ENCODE data around the gene PTCRA. TPM values are rescaled to one million over a fixed set of nuclear protein-coding genes. Genes with fewer than 3 reads are reported as not detected.
A peak's percentile ranks its signal among the peaks of the same experiment; 100 is the strongest.

The PTCRA gene
- total RNA-seq, 2 donors from 2014 or later, result not detected

DNA sequence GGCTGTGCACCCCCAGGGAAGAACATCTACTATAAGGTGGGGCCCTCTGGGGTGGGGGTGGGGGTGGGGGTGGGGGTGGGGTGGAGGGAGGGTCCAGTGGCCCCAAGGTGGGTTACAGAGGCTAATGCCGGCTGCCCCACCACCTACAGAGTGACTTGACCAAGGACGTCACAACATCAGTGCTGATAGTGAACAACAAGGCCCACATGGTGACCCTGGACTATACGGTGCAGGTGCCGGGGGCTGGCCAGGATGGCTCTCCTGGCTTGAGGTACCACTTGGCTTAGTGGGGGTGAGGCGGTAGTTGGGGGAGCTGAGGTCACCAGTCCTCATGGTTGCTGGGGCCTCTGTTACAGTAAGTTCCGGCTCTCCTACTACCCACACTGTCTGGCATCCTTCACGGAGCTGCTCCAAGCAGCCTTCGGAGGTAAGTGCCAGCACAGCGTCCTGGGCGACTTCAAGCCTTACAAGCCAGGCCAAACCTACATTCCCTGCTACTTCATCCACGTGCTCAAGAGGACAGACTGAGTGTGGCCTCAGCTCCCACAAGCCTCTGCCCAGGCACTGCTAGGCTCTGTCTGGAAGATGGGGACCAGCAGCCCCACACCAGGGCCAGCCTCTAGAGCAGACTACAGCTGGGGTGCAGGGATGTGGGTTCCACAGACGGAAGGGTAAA is 47.5 kb downstream of the PTCRA start:
- H3K27me3 ChIP-seq, result no peaks in the 10 kb centered on the region
- no peak for TF ChIP-seq POLR2A (IDR thresholded peaks at IDR 0.05)
- no peak for TF ChIP-seq CTCF (IDR thresholded peaks at IDR 0.05)
- peaks cover 9 to 12% of the 10 kb centered on the region in 2 donors for H3K36me3 ChIP-seq (replicated peaks in 1 of 2; ENCODE audit: insufficient read depth in 1 of 2, low read depth in 2 of 2)
- WGBS, 2 donors, result 48 to 50% methylated on average over 7 to 12 of the region's 12 CpGs
- peak overlapping the region; percentile 25 to 97 (median 80) for H3K27ac ChIP-seq
- DNase-seq (peak; percentile 14 to 31 (median 27)), ATAC-seq (no peak)
- peaks cover 43% of the 10 kb centered on the region for H3K4me1 ChIP-seq
- H3K9me3 ChIP-seq, result no peaks in the 10 kb centered on the region
- no peak overlapping the region for H3K4me3 ChIP-seq
- intact Hi-C loops (cut with DNase I), result no loop called here

DNA sequence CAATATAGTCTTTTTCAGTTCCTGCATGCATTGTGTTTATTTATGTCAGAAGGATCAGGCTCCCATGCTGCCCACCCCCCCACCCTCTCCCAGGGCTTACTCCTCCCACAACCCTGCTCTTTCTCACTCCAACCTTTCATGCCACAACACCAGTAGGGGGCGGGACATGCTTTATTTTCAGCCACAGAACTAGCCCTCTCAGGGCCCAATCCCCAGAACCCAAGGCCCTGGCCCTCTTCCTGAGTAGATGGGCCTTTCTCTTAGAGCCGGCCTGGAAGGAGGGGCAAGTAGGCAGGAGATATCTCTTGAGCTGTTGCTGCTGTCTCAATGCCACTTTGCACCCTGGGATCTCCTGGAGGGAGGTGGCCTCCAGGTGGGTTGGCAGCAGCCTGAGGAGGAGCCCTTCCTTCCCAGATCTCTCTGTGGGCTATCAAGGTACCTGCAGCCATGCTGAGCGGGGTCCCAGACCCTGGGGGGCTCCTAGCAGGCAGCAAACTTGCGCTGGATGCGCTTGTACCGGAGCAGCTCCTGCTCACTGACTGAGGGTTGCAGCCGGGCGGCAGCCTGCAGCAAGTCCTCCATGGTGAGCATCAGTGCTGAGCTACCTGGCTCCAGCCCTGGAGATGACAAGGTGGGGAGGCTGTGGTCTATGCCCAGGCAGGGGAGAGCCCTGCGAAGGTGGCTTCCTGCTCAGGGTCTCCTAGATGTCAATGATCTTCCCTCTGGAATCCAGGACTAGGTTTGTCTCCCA is 48.2 kb downstream of the PTCRA start:
- intact Hi-C loops (cut with DNase I), result no loop called here
- H3K4me1 ChIP-seq, result peaks cover 37% of the 10 kb centered on the region
- WGBS, 2 donors, result 67 to 82% methylated on average over 2 to 9 of the region's 9 CpGs
- TF ChIP-seq CTCF (IDR thresholded peaks at IDR 0.05) (peak in 5 of 7 experiments; percentile 19 to 29 (median 23)), POLR2A (IDR thresholded peaks at IDR 0.05) (peak in 1 of 3 donors; percentile 5)
- peaks cover 9 to 12% of the 10 kb centered on the region in 2 donors for H3K36me3 ChIP-seq (replicated peaks in 1 of 2; ENCODE audit: insufficient read depth in 1 of 2, low read depth in 2 of 2)
- ATAC-seq, result no peak
- no peak overlapping the region for H3K4me3 ChIP-seq
- no peaks in the 10 kb centered on the region for H3K27me3 ChIP-seq
- no peaks in the 10 kb centered on the region for H3K9me3 ChIP-seq
- peak; percentile 45 to 64 (median 56) for DNase-seq
- peak overlapping the region; percentile 25 to 97 (median 80) for H3K27ac ChIP-seq

- DNase-seq (peak in 3 of 4 donors; percentile 11 to 33 (median 28)), ATAC-seq (no peak)
- 76 to 82% methylated on average over 7 of the region's 7 CpGs for WGBS, 2 donors
- Histone ChIP-seq H3K36me3 (replicated peaks in 1 of 2; ENCODE audit: insufficient read depth in 1 of 2, low read depth in 2 of 2) (peaks cover 9 to 12% of the 10 kb centered on the region in 2 donors), H3K4me3 (no peak overlapping the region), H3K9me3 (no peaks in the 10 kb centered on the region), H3K27me3 (no peaks in the 10 kb centered on the region), H3K4me1 (peaks cover 41% of the 10 kb centered on the region), H3K27ac (peak overlapping the region in 2 of 4 donors; percentile 21 to 62)
- intact Hi-C loops (cut with DNase I), result no loop called here
- TF ChIP-seq POLR2A (IDR thresholded peaks at IDR 0.05) (peak in 1 of 3 donors; percentile 20), CTCF (IDR thresholded peaks at IDR 0.05) (no peak)
Measured at GRCh38 chr6:42966571-42966970, 50.7 kb downstream of the PTCRA start.

- intact Hi-C loops (cut with DNase I), result no loop called here
Measured at GRCh38 chr6:42967228-42967627, 51.4 kb downstream of the PTCRA start.

More at GRCh38 chr6:42967228-42967627, 51.4 kb downstream of the PTCRA start:
- Histone ChIP-seq H3K27ac (peak overlapping the region in 1 of 4 donors; percentile 55), H3K4me3 (no peak overlapping the region), H3K4me1 (peaks cover 34% of the 10 kb centered on the region), H3K9me3 (no peaks in the 10 kb centered on the region), H3K27me3 (no peaks in the 10 kb centered on the region), H3K36me3 (replicated peaks in 1 of 2; ENCODE audit: insufficient read depth in 1 of 2, low read depth in 2 of 2) (peaks cover 9 to 12% of the 10 kb centered on the region in 2 donors)
- ATAC-seq (peak; percentile 4), DNase-seq (peak in 3 of 4 donors; percentile 14 to 59 (median 55))
- 93 to 97% methylated on average over 11 of the region's 11 CpGs for WGBS, 2 donors
- TF ChIP-seq CTCF (IDR thresholded peaks at IDR 0.05) (no peak), POLR2A (IDR thresholded peaks at IDR 0.05) (peak in 2 of 3 donors; percentile 20 to 50)

Measured in body of pancreas (tissue), 4 donors.